Osteocyte (in vitro differentiated cells): ENCODE results near the gene CCNL2. TPM values are rescaled to one million over a fixed set of nuclear protein-coding genes. Genes with fewer than 3 reads are reported as not detected.
A peak's percentile ranks its signal among the peaks of the same experiment; 100 is the strongest.

Experiments
- DNase-seq: peaks from one replicate; pipeline ENCODE4 v3.0.0; 2021; ENCODE audit warnings: mixed read lengths; ENCODE audit not compliant: unreplicated experiment; ENCODE audit errors: extremely low spot score
- H3K27ac Mint-ChIP-seq: one replicate; pipeline ENCODE4 v1.8.0; 2021; ENCODE audit warnings: mild to moderate bottlenecking, mixed read lengths; ENCODE audit not compliant: unreplicated experiment
- H3K27me3 Mint-ChIP-seq: one replicate; pipeline ENCODE4 v1.8.0; 2021; ENCODE audit warnings: mixed read lengths; ENCODE audit not compliant: unreplicated experiment
- H3K36me3 Mint-ChIP-seq: one replicate; pipeline ENCODE4 v1.8.0; 2021; ENCODE audit warnings: mixed read lengths; ENCODE audit not compliant: unreplicated experiment
- H3K4me1 Mint-ChIP-seq: one replicate; pipeline ENCODE4 v1.8.0; 2021; ENCODE audit warnings: mixed read lengths; ENCODE audit not compliant: unreplicated experiment
- H3K4me3 Mint-ChIP-seq: one replicate; pipeline ENCODE4 v1.8.0; 2021; ENCODE audit warnings: mild to moderate bottlenecking, moderate library complexity, mixed read lengths; ENCODE audit not compliant: unreplicated experiment
- H3K9me3 Mint-ChIP-seq: one replicate; pipeline ENCODE4 v1.8.0; 2021; ENCODE audit warnings: mixed read lengths; ENCODE audit not compliant: unreplicated experiment
- CTCF ChIP-seq: fragments of 200-600 bp; sonication (generic); IDR thresholded peaks from 2 replicates; pipeline ENCODE4 v1.5.0; 2021; ENCODE audit warnings: antibody characterized with exemption, mild to moderate bottlenecking, moderate library complexity
- total RNA-seq: library from RNA; stranded (reverse); gene quantifications from 2 replicates; pipeline ENCODE4 v1.2.1, GENCODE V29; 2021

The CCNL2 gene
- total RNA-seq, 1 donor from 2014 or later: 262 TPM

GRCh38 chr1:1376551-1377226, 22.4 kb downstream of the CCNL2 start:
- TF ChIP-seq CTCF: no peak
- Mint-ChIP-seq H3K9me3 (no peaks in the 10 kb centered on the region), H3K4me1 (peaks cover 21% of the 10 kb centered on the region), H3K4me3 (peak overlapping the region; percentile 22), H3K27me3 (no peaks in the 10 kb centered on the region), H3K27ac (peak overlapping the region; percentile 42), H3K36me3 (peaks cover 4% of the 10 kb centered on the region)
- DNase-seq: no peak

GRCh38 chr1:1374929-1375662, 24.0 kb downstream of the CCNL2 start, which contains the start of gene AURKAIP1:
AURKAIP1 (minus strand) TSS chr1:1375207; CDS start chr1:1374756, 451 bp downstream.
- Mint-ChIP-seq H3K4me3 (peak within 1 kb of the TSS; percentile 84), H3K4me1 (peaks cover 21% of the 10 kb centered on the region), H3K9me3 (no peaks in the 10 kb centered on the region), H3K27ac (peak within 1 kb of the TSS; percentile 94), H3K27me3 (no peaks in the 10 kb centered on the region), H3K36me3 (peaks cover 3% of the 10 kb centered on the region)
- DNase-seq: peak; percentile 100
- TF ChIP-seq CTCF: peak; percentile 46

GRCh38 chr1:1374589-1374928, 24.6 kb downstream of the CCNL2 start:
- Mint-ChIP-seq H3K9me3 (no peaks in the 10 kb centered on the region), H3K36me3 (peaks cover 3% of the 10 kb centered on the region), H3K4me1 (peaks cover 21% of the 10 kb centered on the region), H3K27me3 (no peaks in the 10 kb centered on the region), H3K4me3 (peak overlapping the region; percentile 84), H3K27ac (peak overlapping the region; percentile 94)
- no peak for DNase-seq
- TF ChIP-seq CTCF: no peak

- no peaks in the 10 kb centered on the region for H3K9me3 Mint-ChIP-seq
- H3K27me3 Mint-ChIP-seq: no peaks in the 10 kb centered on the region
- peaks cover 3% of the 10 kb centered on the region for H3K36me3 Mint-ChIP-seq
- H3K27ac Mint-ChIP-seq: no peak overlapping the region
- peak overlapping the region; percentile 84 for H3K4me3 Mint-ChIP-seq
- H3K4me1 Mint-ChIP-seq: peaks cover 21% of the 10 kb centered on the region
- TF ChIP-seq CTCF: no peak
- DNase-seq: no peak
Observed at GRCh38 chr1:1373815-1374588, 25.1 kb downstream of the CCNL2 start.
